Gastroesophageal sphincter (tissue), 3 donors: ENCODE measurements around the gene NPIPA8.
"Not testable (repeated sequence)": the region's sequence is repeated elsewhere in the genome, so short reads cannot be mapped to it uniquely, and the experiment has no call there.

ENCODE experiments used
- EP300 ChIP-seq: sonication (generic); formaldehyde crosslinking; IDR thresholded peaks from one replicate; pipeline ENCODE4 v1.6.1; 2017; ENCODE audit warnings: antibody characterized with exemption, mild to moderate bottlenecking
- POLR2A ChIP-seq, 2 donors: fragments of 450-650 bp; IDR thresholded peaks; one replicate each; pipeline ENCODE4 v1.6.1; 2017; ENCODE audit warnings: antibody characterized with exemption in 2 of 2, mild to moderate bottlenecking in 2 of 2, moderate library complexity in 1 of 2
- POLR2AphosphoS5 ChIP-seq: sonication (generic); formaldehyde crosslinking; IDR thresholded peaks from one replicate; pipeline ENCODE4 v1.6.1; 2017; ENCODE audit warnings: antibody characterized with exemption
- TF ChIP-seq, protein P1 (sequence below), 4 experiments: fragments of 200-600 bp in 2 of 4; fragments of 450-650 bp in 2 of 4; sonication (generic) in 1 of 4; IDR thresholded peaks; one replicate each; pipeline ENCODE4 v1.5.1; 2017 to 2019; ENCODE audit warnings: antibody characterized with exemption in 4 of 4, mild to moderate bottlenecking in 2 of 4, moderate library complexity in 2 of 4

DNA sequence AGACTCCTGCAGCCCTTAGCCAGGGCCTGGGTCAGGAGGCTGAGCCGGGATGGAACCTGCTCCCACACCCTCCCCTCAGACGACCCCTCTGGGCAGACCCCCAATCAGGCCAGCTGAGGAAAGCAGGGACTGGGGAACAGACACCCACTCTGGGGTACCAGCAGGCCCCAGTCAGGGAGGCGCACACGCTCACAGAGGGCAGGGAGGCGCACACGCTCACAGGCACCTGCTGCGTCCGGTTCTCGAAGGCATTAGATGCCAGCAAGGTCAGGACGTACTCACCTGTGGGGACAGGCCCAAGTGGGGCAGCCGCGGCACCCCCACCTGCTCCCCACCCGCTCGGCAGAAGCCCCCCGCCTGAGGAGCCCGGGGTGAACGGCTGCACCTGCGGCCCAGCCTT is 8.1 kb upstream of the NPIPA8 start:
- TF ChIP-seq, protein P1, sequence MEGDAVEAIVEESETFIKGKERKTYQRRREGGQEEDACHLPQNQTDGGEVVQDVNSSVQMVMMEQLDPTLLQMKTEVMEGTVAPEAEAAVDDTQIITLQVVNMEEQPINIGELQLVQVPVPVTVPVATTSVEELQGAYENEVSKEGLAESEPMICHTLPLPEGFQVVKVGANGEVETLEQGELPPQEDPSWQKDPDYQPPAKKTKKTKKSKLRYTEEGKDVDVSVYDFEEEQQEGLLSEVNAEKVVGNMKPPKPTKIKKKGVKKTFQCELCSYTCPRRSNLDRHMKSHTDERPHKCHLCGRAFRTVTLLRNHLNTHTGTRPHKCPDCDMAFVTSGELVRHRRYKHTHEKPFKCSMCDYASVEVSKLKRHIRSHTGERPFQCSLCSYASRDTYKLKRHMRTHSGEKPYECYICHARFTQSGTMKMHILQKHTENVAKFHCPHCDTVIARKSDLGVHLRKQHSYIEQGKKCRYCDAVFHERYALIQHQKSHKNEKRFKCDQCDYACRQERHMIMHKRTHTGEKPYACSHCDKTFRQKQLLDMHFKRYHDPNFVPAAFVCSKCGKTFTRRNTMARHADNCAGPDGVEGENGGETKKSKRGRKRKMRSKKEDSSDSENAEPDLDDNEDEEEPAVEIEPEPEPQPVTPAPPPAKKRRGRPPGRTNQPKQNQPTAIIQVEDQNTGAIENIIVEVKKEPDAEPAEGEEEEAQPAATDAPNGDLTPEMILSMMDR (IDR thresholded peaks at IDR 0.05) = not testable (repeated sequence)
- not testable (repeated sequence) for TF ChIP-seq POLR2A (IDR thresholded peaks at IDR 0.05); EP300; POLR2AphosphoS5
